Osteoblast (primary cell): ENCODE results near the gene ITGB2. TPM values are rescaled to one million over a fixed set of nuclear protein-coding genes. Genes with fewer than 3 reads are reported as not detected.

ENCODE experiments used
- DNase-seq: peaks from one replicate; pipeline ENCODE4 v3.0.0; 2011; ENCODE audit warnings: low spot score, mixed read lengths; ENCODE audit not compliant: insufficient read length; ENCODE audit errors: missing footprints
- H2AFZ ChIP-seq: 2 replicates; pipeline ENCODE4 v1.6.0; 2011; ENCODE audit warnings: mild to moderate bottlenecking, low read length
- H3K27ac ChIP-seq: 2 replicates; pipeline ENCODE4 v1.5.1; 2011; ENCODE audit warnings: mild to moderate bottlenecking, low read depth, low read length, moderate library complexity
- H3K27me3 ChIP-seq: 2 replicates; pipeline ENCODE4 v1.6.0; 2012; ENCODE audit warnings: mild to moderate bottlenecking, control low read depth, inconsistent platforms, low read length, moderate library complexity; ENCODE audit not compliant: insufficient read depth
- H3K36me3 ChIP-seq: 2 replicates; pipeline ENCODE4 v1.5.1; 2011; ENCODE audit warnings: mild to moderate bottlenecking, low read length, control low read depth, moderate library complexity; ENCODE audit not compliant: insufficient read depth
- H3K4me1 ChIP-seq: 2 replicates; pipeline ENCODE4 v1.5.1; 2011; ENCODE audit warnings: mild to moderate bottlenecking, low read length, control low read depth, moderate library complexity; ENCODE audit not compliant: insufficient read depth
- H3K4me2 ChIP-seq: 2 replicates; pipeline ENCODE4 v1.6.0; 2011; ENCODE audit warnings: mild to moderate bottlenecking, low read length; ENCODE audit not compliant: insufficient read depth
- H3K4me3 ChIP-seq: fragments of 200-600 bp; sonication (generic); 3 replicates; pipeline ENCODE4 v1.5.1; 2012; ENCODE audit warnings: mild to moderate bottlenecking, low read length, inconsistent platforms; ENCODE audit not compliant: insufficient read depth
- H3K79me2 ChIP-seq: 2 replicates; pipeline ENCODE4 v1.6.0; 2012; ENCODE audit warnings: mild to moderate bottlenecking, low read length, control low read depth, inconsistent platforms; ENCODE audit not compliant: insufficient read depth
- H3K9me3 ChIP-seq: 2 replicates; pipeline ENCODE4 v1.5.1; 2011; ENCODE audit warnings: low read depth, low read length, control low read depth
- H4K20me1 ChIP-seq: 2 replicates; pipeline ENCODE4 v1.6.0; 2012; ENCODE audit warnings: mild to moderate bottlenecking, low read length, control low read depth; ENCODE audit not compliant: insufficient read depth
- CTCF ChIP-seq: IDR thresholded peaks from 2 replicates; pipeline ENCODE4 v1.5.1; 2011; ENCODE audit warnings: mild to moderate bottlenecking, low read depth, low read length, moderate library complexity; ENCODE audit errors: extremely low read depth
- total RNA-seq: library from RNA; depleted of rRNA; stranded (reverse); fragments of >200 nt; gene quantifications from 2 replicates; pipeline ENCODE4 v1.2.3, GENCODE V29; 2012

Gene ITGB2
- total RNA-seq, 1 donor, result 15.2 TPM

- TF ChIP-seq CTCF, result no peak
- peaks cover 76% of the 10 kb centered on the region for H4K20me1 ChIP-seq
- no peak overlapping the region for H3K4me3 ChIP-seq
- peak overlapping the region; percentile 12 for H3K4me2 ChIP-seq
- peaks cover 47% of the 10 kb centered on the region for H3K36me3 ChIP-seq
- no peak overlapping the region for H2AFZ ChIP-seq
- H3K27me3 ChIP-seq, result no peaks in the 10 kb centered on the region
- no peaks in the 10 kb centered on the region for H3K9me3 ChIP-seq
- H3K4me1 ChIP-seq, result peaks cover 54% of the 10 kb centered on the region
- H3K79me2 ChIP-seq, result peaks cover 90% of the 10 kb centered on the region
- DNase-seq, result peak; percentile 86
- peak overlapping the region; percentile 4 for H3K27ac ChIP-seq
Observed at GRCh38 chr21:44865561-44866280, 55.0 kb downstream of the ITGB2 start.

- no peaks in the 10 kb centered on the region for H3K9me3 ChIP-seq
- peak; percentile 32 for DNase-seq
- peaks cover 87% of the 10 kb centered on the region for H4K20me1 ChIP-seq
- H3K4me3 ChIP-seq, result no peak overlapping the region
- H3K27me3 ChIP-seq, result no peaks in the 10 kb centered on the region
- no peak overlapping the region for H3K27ac ChIP-seq
- TF ChIP-seq CTCF, result no peak
- H3K4me2 ChIP-seq, result no peak overlapping the region
- H3K79me2 ChIP-seq, result peaks cover 97% of the 10 kb centered on the region
- peaks cover 27% of the 10 kb centered on the region for H3K4me1 ChIP-seq
- H2AFZ ChIP-seq, result no peak overlapping the region
- peaks cover 67% of the 10 kb centered on the region for H3K36me3 ChIP-seq
Observed at GRCh38 chr21:44862869-44863685, 57.6 kb downstream of the ITGB2 start.

GRCh38 chr21:44858791-44859190 lies 61.9 kb downstream of the ITGB2 start:
- no peaks in the 10 kb centered on the region for H3K9me3 ChIP-seq
- peaks cover 97% of the 10 kb centered on the region for H3K79me2 ChIP-seq
- peaks cover 85% of the 10 kb centered on the region for H3K36me3 ChIP-seq
- no peak overlapping the region for H2AFZ ChIP-seq
- H3K4me2 ChIP-seq, result no peak overlapping the region
- H3K4me1 ChIP-seq, result no peaks in the 10 kb centered on the region
- H3K27me3 ChIP-seq, result no peaks in the 10 kb centered on the region
- no peak for TF ChIP-seq CTCF
- H3K27ac ChIP-seq, result no peak overlapping the region
- peaks cover 87% of the 10 kb centered on the region for H4K20me1 ChIP-seq
- H3K4me3 ChIP-seq, result no peak overlapping the region
- DNase-seq, result peak; percentile 47

- Histone ChIP-seq H4K20me1 (peaks cover 86% of the 10 kb centered on the region), H3K36me3 (peaks cover 84% of the 10 kb centered on the region), H3K4me3 (no peak overlapping the region), H3K9me3 (no peaks in the 10 kb centered on the region), H3K27ac (no peak overlapping the region), H2AFZ (no peak overlapping the region), H3K4me1 (no peaks in the 10 kb centered on the region), H3K27me3 (no peaks in the 10 kb centered on the region), H3K79me2 (peaks cover 97% of the 10 kb centered on the region), H3K4me2 (no peak overlapping the region)
- no peak for TF ChIP-seq CTCF
- DNase-seq, result peak; percentile 35
Observed at GRCh38 chr21:44858291-44858690, 62.4 kb downstream of the ITGB2 start.
